ENCODE measurements around the gene HOXB4.

GRCh38 chr17:48529683-48530009, 48.5 kb downstream of the HOXB4 start:
- TF ChIP-seq POLR2AphosphoS5 (IDR thresholded peaks at IDR 0.05; ENCODE audit: low read depth, low read length) (no peak), POLR2A (IDR thresholded peaks at IDR 0.05; ENCODE audit: low read depth, low read length) (no peak)
